ENCODE measurements around the gene HOTAIR. TPM values are rescaled to one million over a fixed set of nuclear protein-coding genes. Genes with fewer than 3 reads are reported as not detected.

HOTAIR gene
- total RNA-seq, 1 experiment from 2014 or later = not detected

- Mint-ChIP-seq H3K27me3 (ENCODE audit: low read depth) (peaks cover 100% of the 10 kb centered on the region), H3K9me3 (no peaks in the 10 kb centered on the region), H3K4me3 (no peak overlapping the region), H3K4me1 (peaks cover 16% of the 10 kb centered on the region), H3K36me3 (no peaks in the 10 kb centered on the region; the same call in 1 of the 2 replicates), H3K27ac (no peak overlapping the region)
- ChIA-PET POLR2A (no interaction called here), CTCF (interaction anchor here (0.6 to 10.8 kb wide), 10 partner anchors 19 to 258 kb away, joined by 3 to 107 read pairs (median 8); partner anchors contain the start of genes HOXC10, HOXC5 and SMUG1)
- no peak for TF ChIP-seq ESRRA (CRISPR knock-in tag; IDR thresholded peaks at IDR 0.05; ENCODE audit: borderline replicate concordance)
- no peak for TF ChIP-seq NFYB (CRISPR knock-in tag; conservative IDR thresholded peaks at IDR 0.05; ENCODE audit: low read depth)
- TF ChIP-seq ZMAT4 (CRISPR knock-in tag; IDR thresholded peaks at IDR 0.05) = no peak
- no peak for TF ChIP-seq ZNF512 (CRISPR knock-in tag; IDR thresholded peaks at IDR 0.05; ENCODE audit: borderline replicate concordance)
- no peak for TF ChIP-seq FOXK1 (CRISPR knock-in tag; IDR thresholded peaks at IDR 0.05)
- no peak for TF ChIP-seq ZNF416 (CRISPR knock-in tag; IDR thresholded peaks at IDR 0.05)
- TF ChIP-seq ATF3 (CRISPR knock-in tag; conservative IDR thresholded peaks at IDR 0.05) = no peak
- no peak for TF ChIP-seq ZBTB21 (CRISPR knock-in tag; IDR thresholded peaks at IDR 0.05; ENCODE audit: borderline replicate concordance)
- no peak for TF ChIP-seq ATF1 (CRISPR knock-in tag; IDR thresholded peaks at IDR 0.05)
- TF ChIP-seq JUN (CRISPR knock-in tag; IDR thresholded peaks at IDR 0.05) = no peak
- no peak for TF ChIP-seq ZNF121 (CRISPR knock-in tag; IDR thresholded peaks at IDR 0.05)
- no peak for TF ChIP-seq NFATC4 (CRISPR knock-in tag; IDR thresholded peaks at IDR 0.05)
- no peak for TF ChIP-seq AR (CRISPR knock-in tag; IDR thresholded peaks at IDR 0.05)
- no peak for TF ChIP-seq ARID4B (CRISPR knock-in tag; IDR thresholded peaks at IDR 0.05; ENCODE audit: borderline replicate concordance)
- TF ChIP-seq ZNF425 (CRISPR knock-in tag; conservative IDR thresholded peaks at IDR 0.05) = no peak
- no peak for TF ChIP-seq KAT7 (CRISPR knock-in tag; IDR thresholded peaks at IDR 0.05; ENCODE audit: borderline replicate concordance)
- no peak for TF ChIP-seq ZNF281 (CRISPR knock-in tag; IDR thresholded peaks at IDR 0.05)
- ATAC-seq (no peak), DNase-seq (ENCODE audit: low spot score) (no peak)
Observed at GRCh38 chr12:54004063-54004840, 29.5 kb upstream of the HOTAIR start.

Measured in WTC11 (cell line).